CD4-positive, alpha-beta T cell (primary cell): ENCODE measurements around the gene ZNF500. TPM values are rescaled to one million over a fixed set of nuclear protein-coding genes. Genes with fewer than 3 reads are reported as not detected.

Experiments used
- ATAC-seq: fragments of 200-7000 bp; cut with Tn5 transposase; one replicate; pipeline ENCODE4 v1.10.0; 2022; ENCODE audit warnings: mild to moderate bottlenecking; ENCODE audit not compliant: poor library complexity
- CTCF ChIA-PET: fragments of 350-600 bp; sonication (Branson Sonifier 250); formaldehyde crosslinking; loops from one replicate; lab custom pipeline; 2021; ENCODE audit warnings: antibody characterized with exemption, inconsistent platforms; lab: Charles Lee
- POLR2A ChIA-PET: fragments of 350-600 bp; sonication (Branson Sonifier 250); formaldehyde crosslinking; loops from one replicate; lab custom pipeline; 2021; ENCODE audit warnings: antibody characterized with exemption, inconsistent platforms; lab: Charles Lee
- DNase-seq, 14 experiments: peaks; one replicate each; pipeline ENCODE4 v3.0.0-alpha.2; 2013 to 2020; ENCODE audit warnings: mixed read lengths in 2 of 14
- H3K27ac ChIP-seq, 2 donors: one replicate each; pipeline versions ENCODE4 v1.5.1 to v1.7.0; 2013; ENCODE audit warnings: low read length in 2 of 2, low read depth in 1 of 2, mild to moderate bottlenecking in 1 of 2
- H3K27me3 ChIP-seq, 2 experiments: 1 replicate in 1 of 2; 2 replicates in 1 of 2; pipeline versions ENCODE4 v1.6.1 to v1.7.0; 2013; ENCODE audit warnings: low read length in 2 of 2, control low read depth in 1 of 2, mild to moderate bottlenecking in 1 of 2, moderate library complexity in 1 of 2; ENCODE audit not compliant: insufficient read depth in 2 of 2, control insufficient read depth in 1 of 2
- H3K36me3 ChIP-seq: one replicate; pipeline ENCODE4 v1.6.1; 2013; ENCODE audit warnings: low read length, control low read depth; ENCODE audit not compliant: insufficient read depth
- H3K4me1 ChIP-seq: one replicate; pipeline ENCODE4 v1.6.1; 2013; ENCODE audit warnings: low read length, control low read depth; ENCODE audit not compliant: insufficient read depth
- H3K4me3 ChIP-seq: one replicate; pipeline ENCODE4 v1.5.1; 2013; ENCODE audit warnings: mild to moderate bottlenecking, low read length, moderate library complexity
- H3K9me3 ChIP-seq, 2 experiments: 1 replicate in 1 of 2; 2 replicates in 1 of 2; pipeline versions ENCODE4 v1.6.1 to v1.7.0; 2013; ENCODE audit warnings: low read length in 2 of 2, mild to moderate bottlenecking in 2 of 2, control low read depth in 1 of 2, moderate library complexity in 1 of 2; ENCODE audit not compliant: control insufficient read depth in 1 of 2, insufficient read depth in 1 of 2
- H3K27ac Mint-ChIP-seq: one replicate; pipeline ENCODE4 v1.8.0; 2020; ENCODE audit warnings: mixed read lengths
- H3K27me3 Mint-ChIP-seq: one replicate; pipeline ENCODE4 v1.8.0; 2021; ENCODE audit warnings: mixed read lengths
- H3K36me3 Mint-ChIP-seq: one replicate; pipeline ENCODE4 v1.8.0; 2021; ENCODE audit warnings: low read depth, mixed read lengths
- H3K4me1 Mint-ChIP-seq: one replicate; pipeline ENCODE4 v1.8.0; 2021; ENCODE audit warnings: low read depth, mixed read lengths
- H3K4me3 Mint-ChIP-seq: one replicate; pipeline ENCODE4 v1.8.0; 2020; ENCODE audit warnings: mild to moderate bottlenecking, mixed read lengths
- H3K9me3 Mint-ChIP-seq: one replicate; pipeline ENCODE4 v1.8.0; 2020; ENCODE audit warnings: mixed read lengths
- intact Hi-C, 2 experiments: fragments of 100-400 bp; cut with DNase I in 1 of 2; cut with micrococcal nuclease in 1 of 2; formaldehyde crosslinking; loops; one replicate each; pipeline versions ENCODE4 v1.15.1 to v1.9.0; 2023 to 2025; cut with DNase I, micrococcal nuclease
- total RNA-seq, 174 experiments: library from RNA in 2 of 174; stranded (reverse) in 2 of 174; gene quantifications; one replicate each; pipeline ENCODE4 v1.2.3 and lab custom pipeline; 2021 to 2026
- TF ChIP-seq, protein P1 (sequence below): fragments of 200-600 bp; IDR thresholded peaks from one replicate; pipeline ENCODE4 v1.8.0; 2022; ENCODE audit warnings: antibody characterized with exemption, mild to moderate bottlenecking

ZNF500 gene
- total RNA-seq, 2 experiments from 2014 or later = 11.8 to 12.4 TPM

DNA sequence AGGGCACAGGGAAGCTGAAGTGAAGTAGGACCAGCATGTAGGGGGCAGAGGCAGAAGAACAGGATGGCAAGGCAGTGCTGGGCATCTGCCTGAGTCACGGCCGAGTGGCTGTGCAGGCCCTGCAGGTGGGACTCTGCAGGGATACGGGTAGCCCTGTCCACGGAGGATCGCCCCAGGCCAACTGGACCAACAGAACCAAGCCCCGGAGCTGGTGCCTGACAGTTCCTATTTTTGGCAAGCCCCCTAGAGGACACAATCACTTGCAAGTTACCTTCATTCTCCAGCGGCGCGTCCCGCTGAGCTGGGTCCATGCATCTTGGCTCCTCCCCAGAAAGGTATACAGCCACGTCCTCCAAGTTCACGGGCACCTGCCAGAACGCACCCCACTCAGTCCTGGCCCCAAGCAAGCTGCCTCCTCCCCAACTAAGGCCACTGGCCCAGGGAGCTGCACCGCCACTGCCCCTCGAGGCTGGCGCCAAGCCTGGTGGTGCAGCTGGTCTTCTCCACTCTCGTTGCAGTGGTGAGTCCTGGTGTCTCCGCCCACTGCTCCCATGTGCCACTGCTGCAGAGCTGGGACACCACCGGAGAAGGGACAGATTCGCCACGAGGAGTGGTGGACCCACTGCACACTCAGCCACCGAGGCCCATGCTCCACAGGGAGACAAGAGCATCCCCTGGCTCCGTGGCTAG, 6.6 kb downstream of the ZNF500 start:
- Histone ChIP-seq H3K9me3 (no peaks in the 10 kb centered on the region), H3K27ac (no peak overlapping the region), H3K4me3 (no peak overlapping the region), H3K27me3 (no peaks in the 10 kb centered on the region), H3K4me1 (peaks cover 6% of the 10 kb centered on the region), H3K36me3 (peaks cover 64% of the 10 kb centered on the region)
- H3K9me3 Mint-ChIP-seq = no peaks in the 10 kb centered on the region
- TF ChIP-seq, protein P1, sequence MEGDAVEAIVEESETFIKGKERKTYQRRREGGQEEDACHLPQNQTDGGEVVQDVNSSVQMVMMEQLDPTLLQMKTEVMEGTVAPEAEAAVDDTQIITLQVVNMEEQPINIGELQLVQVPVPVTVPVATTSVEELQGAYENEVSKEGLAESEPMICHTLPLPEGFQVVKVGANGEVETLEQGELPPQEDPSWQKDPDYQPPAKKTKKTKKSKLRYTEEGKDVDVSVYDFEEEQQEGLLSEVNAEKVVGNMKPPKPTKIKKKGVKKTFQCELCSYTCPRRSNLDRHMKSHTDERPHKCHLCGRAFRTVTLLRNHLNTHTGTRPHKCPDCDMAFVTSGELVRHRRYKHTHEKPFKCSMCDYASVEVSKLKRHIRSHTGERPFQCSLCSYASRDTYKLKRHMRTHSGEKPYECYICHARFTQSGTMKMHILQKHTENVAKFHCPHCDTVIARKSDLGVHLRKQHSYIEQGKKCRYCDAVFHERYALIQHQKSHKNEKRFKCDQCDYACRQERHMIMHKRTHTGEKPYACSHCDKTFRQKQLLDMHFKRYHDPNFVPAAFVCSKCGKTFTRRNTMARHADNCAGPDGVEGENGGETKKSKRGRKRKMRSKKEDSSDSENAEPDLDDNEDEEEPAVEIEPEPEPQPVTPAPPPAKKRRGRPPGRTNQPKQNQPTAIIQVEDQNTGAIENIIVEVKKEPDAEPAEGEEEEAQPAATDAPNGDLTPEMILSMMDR = no peak
- intact Hi-C loops = no loop called here
- H3K36me3 Mint-ChIP-seq = peaks cover 80% of the 10 kb centered on the region
- peaks cover 6% of the 10 kb centered on the region for H3K4me1 Mint-ChIP-seq
- POLR2A ChIA-PET = no interaction called here
- H3K4me3 Mint-ChIP-seq = no peak overlapping the region
- H3K27ac Mint-ChIP-seq = no peak overlapping the region
- H3K27me3 Mint-ChIP-seq = no peaks in the 10 kb centered on the region
- DNase-seq = no peak
- ATAC-seq = no peak
- CTCF ChIA-PET = no interaction called here

DNA sequence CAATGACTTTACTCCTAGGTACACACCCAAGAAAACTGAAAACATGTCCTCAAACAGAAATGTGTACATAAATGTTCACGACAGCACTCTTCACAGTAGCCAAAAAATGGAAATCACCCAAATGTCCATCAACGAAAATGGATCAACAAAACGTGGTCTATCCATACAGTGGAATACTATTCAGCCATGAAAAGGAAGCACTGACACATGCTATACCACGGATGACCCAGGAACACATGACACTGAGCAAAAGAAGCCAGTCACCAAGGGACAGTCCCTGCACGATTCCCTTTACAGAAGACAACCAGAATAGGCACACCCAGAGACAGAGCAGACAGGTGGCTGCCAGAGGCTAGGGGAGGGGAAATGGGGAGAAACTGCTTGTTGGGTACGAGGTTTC, 11.3 kb downstream of the ZNF500 start:
- H3K9me3 ChIP-seq = peaks cover 0 to 3% of the 10 kb centered on the region in 2 experiments
- peaks cover 75% of the 10 kb centered on the region for H3K36me3 ChIP-seq
- no peak overlapping the region for H3K4me3 Mint-ChIP-seq
- TF ChIP-seq, protein P1 = no peak
- H3K4me1 Mint-ChIP-seq = no peaks in the 10 kb centered on the region
- H3K4me3 ChIP-seq = no peak overlapping the region
- no peak overlapping the region for H3K27ac ChIP-seq
- H3K4me1 ChIP-seq = no peaks in the 10 kb centered on the region
- no peak overlapping the region for H3K27ac Mint-ChIP-seq
- POLR2A ChIA-PET = no interaction called here
- ATAC-seq (no peak), DNase-seq (no peak)
- intact Hi-C loops = no loop called here
- H3K36me3 Mint-ChIP-seq = peaks cover 74% of the 10 kb centered on the region
- no peaks in the 10 kb centered on the region for H3K27me3 Mint-ChIP-seq
- no peaks in the 10 kb centered on the region for H3K9me3 Mint-ChIP-seq
- CTCF ChIA-PET = no interaction called here
- no peaks in the 10 kb centered on the region for H3K27me3 ChIP-seq

DNA sequence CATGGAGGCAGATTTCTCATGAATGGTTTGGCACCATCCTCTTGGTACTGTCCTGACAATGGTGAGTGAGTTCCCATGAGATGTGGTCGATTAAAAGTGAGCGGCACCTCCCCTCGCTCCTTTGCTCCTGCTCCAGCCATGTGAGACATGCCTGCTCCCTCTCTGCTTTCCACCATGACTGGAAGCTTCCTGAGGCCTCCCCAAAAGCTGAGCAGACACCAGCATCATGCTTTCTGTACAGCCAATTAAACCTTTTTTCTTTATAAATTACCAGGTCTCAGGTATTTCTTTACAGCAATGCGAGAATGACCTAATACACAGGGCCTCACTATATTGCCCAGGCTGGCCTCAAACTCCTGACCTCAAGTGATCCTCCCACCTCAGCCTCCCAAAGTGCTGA, 12.1 kb downstream of the ZNF500 start:
- H3K4me1 Mint-ChIP-seq = no peaks in the 10 kb centered on the region
- no peak overlapping the region for H3K4me3 Mint-ChIP-seq
- ChIA-PET POLR2A (no interaction called here), CTCF (no interaction called here)
- H3K36me3 Mint-ChIP-seq = peaks cover 65% of the 10 kb centered on the region
- no peak overlapping the region for H3K27ac ChIP-seq
- peaks cover 67% of the 10 kb centered on the region for H3K36me3 ChIP-seq
- no peak overlapping the region for H3K27ac Mint-ChIP-seq
- no peak overlapping the region for H3K4me3 ChIP-seq
- ATAC-seq (no peak), DNase-seq (no peak)
- H3K4me1 ChIP-seq = no peaks in the 10 kb centered on the region
- TF ChIP-seq, protein P1 = no peak
- intact Hi-C loops = no loop called here
- no peaks in the 10 kb centered on the region for H3K9me3 Mint-ChIP-seq
- no peaks in the 10 kb centered on the region for H3K27me3 Mint-ChIP-seq
- peaks cover 0 to 3% of the 10 kb centered on the region in 2 experiments for H3K9me3 ChIP-seq
- no peaks in the 10 kb centered on the region for H3K27me3 ChIP-seq
